HEK293 (cell line): Measurements from ENCODE around the gene ZFP36L1.

ENCODE experiments used
- CTCF ChIA-PET: fragments of 350-600 bp; formaldehyde crosslinking; extraction: SDS; loops from one replicate; lab custom pipeline; 2021; ENCODE audit warnings: antibody characterized with exemption; lab: Yijun Ruan, JAX
- POLR2A ChIA-PET: fragments of 300-600 bp; formaldehyde crosslinking; extraction: SDS; loops from one replicate; lab custom pipeline; 2020; ENCODE audit warnings: antibody characterized with exemption, inconsistent platforms; lab: Yijun Ruan, JAX
- H3K27ac ChIP-seq: fragments of 200-500 bp; sonication (Bioruptor generic); 2 replicates; pipeline ENCODE4 v1.5.1; 2014; ENCODE audit warnings: low read depth, low read length, control low read depth, inconsistent platforms; ENCODE audit errors: extremely low read depth
- H3K36me3 ChIP-seq, 2 experiments: fragments of 200-500 bp in 1 of 2; sonication (Bioruptor generic) in 1 of 2; 1 replicate in 1 of 2; 2 replicates in 1 of 2; pipeline ENCODE4 v1.5.1; 2014 to 2017; ENCODE audit warnings: inconsistent platforms in 2 of 2, low read length in 2 of 2; ENCODE audit not compliant: control insufficient read depth in 2 of 2, insufficient read depth in 1 of 2
- H3K4me1 ChIP-seq: fragments of 200-500 bp; sonication (Bioruptor generic); 2 replicates; pipeline ENCODE4 v1.5.1; 2014; ENCODE audit warnings: mild to moderate bottlenecking, low read length, inconsistent platforms; ENCODE audit not compliant: control insufficient read depth, insufficient read depth
- H3K4me3 ChIP-seq: 2 replicates; pipeline ENCODE4 v1.5.1; 2011; ENCODE audit warnings: low read depth, mild to moderate bottlenecking, control low read depth, low read length, moderate library complexity
- H3K9me3 ChIP-seq: fragments of 200-500 bp; sonication (Bioruptor generic); 2 replicates; pipeline ENCODE4 v1.5.1; 2014; ENCODE audit warnings: low read depth, low read length, inconsistent platforms; ENCODE audit not compliant: control insufficient read depth, insufficient read depth
- ATF2 ChIP-seq: fragments of 450-650 bp; formaldehyde crosslinking; IDR thresholded peaks from 2 replicates; pipeline ENCODE4 v1.5.1; 2016; ENCODE audit warnings: missing biosample characterization, missing genetic modification characterization, low read depth
- GLI2 ChIP-seq: fragments of 450-650 bp; formaldehyde crosslinking; IDR thresholded peaks from 2 replicates; pipeline ENCODE4; 2017; ENCODE audit warnings: missing biosample characterization, missing genetic modification characterization, low read depth, borderline replicate concordance
- GLIS1 ChIP-seq: fragments of 450-650 bp; formaldehyde crosslinking; IDR thresholded peaks from 2 replicates; pipeline ENCODE4 v1.5.1; 2016; ENCODE audit warnings: missing biosample characterization, missing genetic modification characterization
- KLF9 ChIP-seq: fragments of 450-650 bp; formaldehyde crosslinking; IDR thresholded peaks from 2 replicates; pipeline ENCODE4 v1.5.1; 2016; ENCODE audit warnings: missing biosample characterization, missing genetic modification characterization, low read depth
- MYNN ChIP-seq: fragments of 450-650 bp; formaldehyde crosslinking; IDR thresholded peaks from 2 replicates; pipeline ENCODE4 v1.5.1; 2016; ENCODE audit warnings: missing biosample characterization, missing genetic modification characterization, borderline replicate concordance
- SCRT1 ChIP-seq: fragments of 450-650 bp; formaldehyde crosslinking; IDR thresholded peaks from 2 replicates; pipeline ENCODE4 v1.5.1; 2016; ENCODE audit warnings: missing biosample characterization, missing genetic modification characterization, borderline replicate concordance
- TCF7L2 ChIP-seq: IDR thresholded peaks from 2 replicates; pipeline ENCODE4 v1.6.1; 2011; ENCODE audit warnings: low read depth, mild to moderate bottlenecking, inconsistent platforms, low read length, moderate library complexity, borderline replicate concordance
- TRIM28 ChIP-seq: IDR thresholded peaks from 2 replicates; pipeline ENCODE4 v1.6.1; 2011; ENCODE audit warnings: low read length, control low read depth, borderline replicate concordance
- ZBTB48 ChIP-seq: fragments of 450-650 bp; formaldehyde crosslinking; IDR thresholded peaks from 2 replicates; pipeline ENCODE4 v1.5.1; 2016; ENCODE audit warnings: missing biosample characterization, missing genetic modification characterization
- ZIC2 ChIP-seq: fragments of 450-650 bp; formaldehyde crosslinking; IDR thresholded peaks from 2 replicates; pipeline ENCODE4 v1.5.1; 2016; ENCODE audit warnings: missing biosample characterization, missing genetic modification characterization
- ZNF473 ChIP-seq: fragments of 450-650 bp; formaldehyde crosslinking; IDR thresholded peaks from 2 replicates; pipeline ENCODE4 v1.5.1; 2017; ENCODE audit warnings: missing biosample characterization, missing genetic modification characterization
- ZNF488 ChIP-seq: fragments of 450-650 bp; formaldehyde crosslinking; IDR thresholded peaks from 2 replicates; pipeline ENCODE4 v1.5.1; 2016; ENCODE audit warnings: missing biosample characterization, missing genetic modification characterization
- ZNF544 ChIP-seq: fragments of 450-650 bp; formaldehyde crosslinking; IDR thresholded peaks from 2 replicates; pipeline ENCODE4 v1.5.0; 2017; ENCODE audit warnings: missing biosample characterization, missing genetic modification characterization
- ZNF561 ChIP-seq: fragments of 450-650 bp; IDR thresholded peaks from 2 replicates; pipeline ENCODE4 v1.5.1; 2018; ENCODE audit warnings: missing biosample characterization, missing genetic modification characterization, borderline replicate concordance
- ZNF785 ChIP-seq: fragments of 450-650 bp; formaldehyde crosslinking; IDR thresholded peaks from 2 replicates; pipeline ENCODE4 v1.5.1; 2016; ENCODE audit warnings: missing biosample characterization, missing genetic modification characterization
- ZNF792 ChIP-seq: fragments of 450-650 bp; formaldehyde crosslinking; IDR thresholded peaks from 2 replicates; pipeline ENCODE4 v1.5.1; 2016; ENCODE audit warnings: missing biosample characterization, missing genetic modification characterization
- ZNF837 ChIP-seq: fragments of 450-650 bp; formaldehyde crosslinking; IDR thresholded peaks from 2 replicates; pipeline ENCODE4 v1.5.1; 2016; ENCODE audit warnings: missing biosample characterization, missing genetic modification characterization
- ZSCAN23 ChIP-seq: fragments of 450-650 bp; formaldehyde crosslinking; IDR thresholded peaks from 2 replicates; pipeline ENCODE4 v1.5.1; 2016; ENCODE audit warnings: missing biosample characterization, missing genetic modification characterization
- TF ChIP-seq, protein P1 (sequence below): IDR thresholded peaks from 2 replicates; pipeline ENCODE4 v1.6.1; 2011; ENCODE audit warnings: mild to moderate bottlenecking, low read depth, low read length, borderline replicate concordance
- TF ChIP-seq, protein P2 (sequence below): fragments of 450-650 bp; formaldehyde crosslinking; IDR thresholded peaks from 2 replicates; pipeline ENCODE4 v1.5.1; 2016; ENCODE audit warnings: missing biosample characterization, missing genetic modification characterization
- TF ChIP-seq, protein P3 (sequence below): fragments of 450-650 bp; formaldehyde crosslinking; optimal IDR thresholded peaks from 2 replicates; pipeline ENCODE3; 2016; ENCODE audit warnings: missing biosample characterization, mild to moderate bottlenecking, missing genetic modification characterization
- TF ChIP-seq, protein P4 (sequence below): fragments of 450-650 bp; formaldehyde crosslinking; IDR thresholded peaks from 2 replicates; pipeline ENCODE4 v1.5.1; 2016; ENCODE audit warnings: missing biosample characterization, missing genetic modification characterization
- TF ChIP-seq, protein P5 (sequence below): fragments of 450-650 bp; formaldehyde crosslinking; IDR thresholded peaks from 2 replicates; pipeline ENCODE4 v1.5.1; 2016; ENCODE audit warnings: missing biosample characterization, missing genetic modification characterization, borderline replicate concordance

ZFP36L1 gene

DNA sequence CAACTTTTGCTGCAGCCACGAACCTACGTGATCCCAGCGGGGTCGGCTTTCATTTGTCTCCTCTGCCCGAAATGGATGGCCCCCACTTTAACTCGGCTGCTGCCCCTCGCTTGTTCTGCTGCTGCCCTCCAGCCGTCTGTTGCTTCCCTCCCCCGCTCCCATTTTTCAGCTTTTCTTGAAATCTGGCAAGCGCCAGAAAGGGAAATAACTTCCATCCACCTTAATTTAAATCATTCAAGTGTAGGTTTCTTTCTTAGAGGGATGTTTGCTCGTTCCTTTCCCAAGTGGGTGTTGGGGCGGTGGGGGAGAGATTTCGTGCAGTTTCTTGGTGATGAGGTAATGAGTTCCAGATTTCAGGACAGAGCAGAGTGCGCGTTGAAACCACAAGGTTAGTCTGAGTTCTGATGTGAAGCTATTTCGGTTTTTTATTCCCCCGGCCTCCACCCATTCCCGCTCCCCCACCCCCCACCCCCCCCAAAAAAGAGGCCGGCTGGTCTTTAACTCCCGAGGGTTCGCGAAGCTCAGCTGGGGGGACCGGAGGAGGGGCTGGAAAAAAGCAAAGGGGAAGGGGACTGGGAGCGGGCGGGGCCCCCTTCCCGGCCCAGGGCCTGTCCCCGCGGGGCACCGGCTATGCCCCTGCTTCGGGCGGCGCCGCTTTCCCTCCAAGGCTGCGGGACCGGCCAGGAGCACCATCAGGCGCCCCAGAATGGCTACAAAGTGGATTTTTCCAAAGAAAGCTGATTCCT is 2.2 kb upstream of the ZFP36L1 start:
- POLR2A ChIA-PET, result interaction anchor here (0.7 to 1.5 kb wide), 6 partner anchors 10 to 215 kb away, joined by 3 to 9 read pairs (median 4); no protein-coding TSS in a partner anchor
- CTCF ChIA-PET, result interaction anchor here (0.7 to 2.5 kb wide), 4 partner anchors 30 to 884 kb away, joined by 3 to 10 read pairs (median 4); no protein-coding TSS in a partner anchor
- TF ChIP-seq, protein P1, sequence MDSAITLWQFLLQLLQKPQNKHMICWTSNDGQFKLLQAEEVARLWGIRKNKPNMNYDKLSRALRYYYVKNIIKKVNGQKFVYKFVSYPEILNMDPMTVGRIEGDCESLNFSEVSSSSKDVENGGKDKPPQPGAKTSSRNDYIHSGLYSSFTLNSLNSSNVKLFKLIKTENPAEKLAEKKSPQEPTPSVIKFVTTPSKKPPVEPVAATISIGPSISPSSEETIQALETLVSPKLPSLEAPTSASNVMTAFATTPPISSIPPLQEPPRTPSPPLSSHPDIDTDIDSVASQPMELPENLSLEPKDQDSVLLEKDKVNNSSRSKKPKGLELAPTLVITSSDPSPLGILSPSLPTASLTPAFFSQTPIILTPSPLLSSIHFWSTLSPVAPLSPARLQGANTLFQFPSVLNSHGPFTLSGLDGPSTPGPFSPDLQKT, result no peak
- no peak for TF ChIP-seq ZNF837 (tag by site-specific recombination)
- no peak for TF ChIP-seq ZBTB48
- TF ChIP-seq ZNF488, result no peak
- TF ChIP-seq ZIC2 (tag by site-specific recombination), result 0 out of 2 replicates have a peak, but pooled peaks have one; percentile 20
- TF ChIP-seq ZNF561 (tag by site-specific recombination), result no peak
- TF ChIP-seq MYNN, result no peak
- peak; percentile 48; the same call in 1 of the 2 replicates for TF ChIP-seq GLIS1 (tag by site-specific recombination)
- no peak for TF ChIP-seq SCRT1 (tag by site-specific recombination)
- TF ChIP-seq, protein P2, sequence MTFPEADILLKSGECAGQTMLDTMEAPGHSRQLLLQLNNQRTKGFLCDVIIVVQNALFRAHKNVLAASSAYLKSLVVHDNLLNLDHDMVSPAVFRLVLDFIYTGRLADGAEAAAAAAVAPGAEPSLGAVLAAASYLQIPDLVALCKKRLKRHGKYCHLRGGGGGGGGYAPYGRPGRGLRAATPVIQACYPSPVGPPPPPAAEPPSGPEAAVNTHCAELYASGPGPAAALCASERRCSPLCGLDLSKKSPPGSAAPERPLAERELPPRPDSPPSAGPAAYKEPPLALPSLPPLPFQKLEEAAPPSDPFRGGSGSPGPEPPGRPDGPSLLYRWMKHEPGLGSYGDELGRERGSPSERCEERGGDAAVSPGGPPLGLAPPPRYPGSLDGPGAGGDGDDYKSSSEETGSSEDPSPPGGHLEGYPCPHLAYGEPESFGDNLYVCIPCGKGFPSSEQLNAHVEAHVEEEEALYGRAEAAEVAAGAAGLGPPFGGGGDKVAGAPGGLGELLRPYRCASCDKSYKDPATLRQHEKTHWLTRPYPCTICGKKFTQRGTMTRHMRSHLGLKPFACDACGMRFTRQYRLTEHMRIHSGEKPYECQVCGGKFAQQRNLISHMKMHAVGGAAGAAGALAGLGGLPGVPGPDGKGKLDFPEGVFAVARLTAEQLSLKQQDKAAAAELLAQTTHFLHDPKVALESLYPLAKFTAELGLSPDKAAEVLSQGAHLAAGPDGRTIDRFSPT (tag by site-specific recombination), result 0 out of 2 replicates have a peak, but pooled peaks have one; percentile 10
- TF ChIP-seq ZNF785 (tag by site-specific recombination), result no peak
- TF ChIP-seq, protein P3, sequence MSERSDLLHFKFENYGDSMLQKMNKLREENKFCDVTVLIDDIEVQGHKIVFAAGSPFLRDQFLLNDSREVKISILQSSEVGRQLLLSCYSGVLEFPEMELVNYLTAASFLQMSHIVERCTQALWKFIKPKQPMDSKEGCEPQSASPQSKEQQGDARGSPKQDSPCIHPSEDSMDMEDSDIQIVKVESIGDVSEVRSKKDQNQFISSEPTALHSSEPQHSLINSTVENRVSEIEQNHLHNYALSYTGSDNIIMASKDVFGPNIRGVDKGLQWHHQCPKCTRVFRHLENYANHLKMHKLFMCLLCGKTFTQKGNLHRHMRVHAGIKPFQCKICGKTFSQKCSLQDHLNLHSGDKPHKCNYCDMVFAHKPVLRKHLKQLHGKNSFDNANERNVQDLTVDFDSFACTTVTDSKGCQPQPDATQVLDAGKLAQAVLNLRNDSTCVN (tag by site-specific recombination), result no peak
- TF ChIP-seq ZNF792 (tag by site-specific recombination), result no peak
- no peak for TF ChIP-seq KLF9
- TF ChIP-seq ATF2 (tag by site-specific recombination), result peak; percentile 65
- TF ChIP-seq, protein P4, sequence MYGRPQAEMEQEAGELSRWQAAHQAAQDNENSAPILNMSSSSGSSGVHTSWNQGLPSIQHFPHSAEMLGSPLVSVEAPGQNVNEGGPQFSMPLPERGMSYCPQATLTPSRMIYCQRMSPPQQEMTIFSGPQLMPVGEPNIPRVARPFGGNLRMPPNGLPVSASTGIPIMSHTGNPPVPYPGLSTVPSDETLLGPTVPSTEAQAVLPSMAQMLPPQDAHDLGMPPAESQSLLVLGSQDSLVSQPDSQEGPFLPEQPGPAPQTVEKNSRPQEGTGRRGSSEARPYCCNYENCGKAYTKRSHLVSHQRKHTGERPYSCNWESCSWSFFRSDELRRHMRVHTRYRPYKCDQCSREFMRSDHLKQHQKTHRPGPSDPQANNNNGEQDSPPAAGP (tag by site-specific recombination), result no peak
- no peak for TF ChIP-seq ZNF544 (tag by site-specific recombination)
- TF ChIP-seq TRIM28, result no peak
- TF ChIP-seq GLI2, result no peak
- no peak for TF ChIP-seq ZSCAN23 (tag by site-specific recombination)
- no peak for TF ChIP-seq TCF7L2
- TF ChIP-seq, protein P5, sequence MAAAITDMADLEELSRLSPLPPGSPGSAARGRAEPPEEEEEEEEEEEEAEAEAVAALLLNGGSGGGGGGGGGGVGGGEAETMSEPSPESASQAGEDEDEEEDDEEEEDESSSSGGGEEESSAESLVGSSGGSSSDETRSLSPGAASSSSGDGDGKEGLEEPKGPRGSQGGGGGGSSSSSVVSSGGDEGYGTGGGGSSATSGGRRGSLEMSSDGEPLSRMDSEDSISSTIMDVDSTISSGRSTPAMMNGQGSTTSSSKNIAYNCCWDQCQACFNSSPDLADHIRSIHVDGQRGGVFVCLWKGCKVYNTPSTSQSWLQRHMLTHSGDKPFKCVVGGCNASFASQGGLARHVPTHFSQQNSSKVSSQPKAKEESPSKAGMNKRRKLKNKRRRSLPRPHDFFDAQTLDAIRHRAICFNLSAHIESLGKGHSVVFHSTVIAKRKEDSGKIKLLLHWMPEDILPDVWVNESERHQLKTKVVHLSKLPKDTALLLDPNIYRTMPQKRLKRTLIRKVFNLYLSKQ (tag by site-specific recombination), result no peak
- no peak for TF ChIP-seq ZNF473 (tag by site-specific recombination)

More for the DNA sequence above, 2.2 kb upstream of the ZFP36L1 start:
- Histone ChIP-seq H3K4me3 (peak overlapping the region; percentile 65), H3K36me3 (peaks cover 0 to 6% of the 10 kb centered on the region in 2 experiments; a peak in 1 of 3 replicates), H3K4me1 (peaks cover 3% of the 10 kb centered on the region; the same call in 1 of the 2 replicates), H3K27ac (peak overlapping the region; percentile 99), H3K9me3 (no peaks in the 10 kb centered on the region)
